HG02642 (cell line): ENCODE data around the gene INPP5K.
"Not testable (repeated sequence)": the region's sequence is repeated elsewhere in the genome, so short reads cannot be mapped to it uniquely, and the experiment has no call there.

Source experiments
- ATAC-seq: cut with Tn5 transposase; IDR thresholded peaks from one replicate; pipeline ENCODE4 v1.9.1; 2021; ENCODE audit warnings: mild to moderate bottlenecking; ENCODE audit not compliant: unreplicated experiment, poor library complexity

INPP5K gene

DNA sequence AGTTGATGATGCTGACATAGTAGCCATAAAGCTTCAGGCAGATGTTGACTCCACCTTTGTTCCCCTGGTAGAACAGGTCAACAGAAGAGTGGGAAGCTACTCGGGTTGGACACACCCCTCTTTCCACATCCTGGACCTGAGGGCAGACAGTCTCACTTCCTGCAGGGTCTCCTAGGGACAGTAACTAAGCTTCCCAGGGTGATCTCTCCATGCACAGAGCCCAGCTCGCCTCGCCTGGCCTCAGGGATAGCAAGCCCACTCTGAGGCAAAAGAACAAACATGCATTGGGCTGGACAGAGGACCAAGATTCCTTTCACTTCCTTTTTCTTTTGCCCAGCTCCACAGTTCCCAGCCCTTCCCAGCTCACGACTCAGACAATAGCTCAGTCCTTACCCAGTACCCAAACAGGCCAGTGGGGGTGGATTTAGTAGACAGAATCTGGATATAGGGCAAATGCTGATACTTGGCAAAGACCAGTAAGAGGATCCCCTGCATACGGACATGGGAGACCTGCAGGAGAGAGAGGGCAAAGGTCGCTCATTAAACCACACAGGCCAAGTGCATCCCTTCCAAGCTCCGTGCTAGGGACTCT lies 7.0 kb downstream of the INPP5K start:
- ATAC-seq: no peak

DNA sequence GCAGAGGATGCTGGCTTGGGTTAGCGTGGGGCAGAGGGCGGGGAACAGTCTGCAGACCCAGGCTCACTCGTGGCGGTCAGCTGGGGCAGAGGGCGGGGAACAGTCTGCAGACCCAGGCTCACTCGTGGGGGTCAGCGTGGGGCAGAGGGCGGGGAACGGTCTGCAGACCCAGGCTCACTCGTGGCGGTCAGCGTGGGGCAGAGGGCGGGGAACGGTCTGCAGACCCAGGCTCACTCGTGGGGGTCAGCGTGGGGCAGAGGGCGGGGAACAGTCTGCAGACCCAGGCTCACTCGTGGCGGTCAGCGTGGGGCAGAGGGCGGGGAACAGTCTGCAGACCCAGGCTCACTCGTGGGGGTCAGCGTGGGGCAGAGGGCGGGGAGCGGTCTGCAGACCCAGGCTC lies 7.7 kb downstream of the INPP5K start:
- ATAC-seq: not testable (repeated sequence)

DNA sequence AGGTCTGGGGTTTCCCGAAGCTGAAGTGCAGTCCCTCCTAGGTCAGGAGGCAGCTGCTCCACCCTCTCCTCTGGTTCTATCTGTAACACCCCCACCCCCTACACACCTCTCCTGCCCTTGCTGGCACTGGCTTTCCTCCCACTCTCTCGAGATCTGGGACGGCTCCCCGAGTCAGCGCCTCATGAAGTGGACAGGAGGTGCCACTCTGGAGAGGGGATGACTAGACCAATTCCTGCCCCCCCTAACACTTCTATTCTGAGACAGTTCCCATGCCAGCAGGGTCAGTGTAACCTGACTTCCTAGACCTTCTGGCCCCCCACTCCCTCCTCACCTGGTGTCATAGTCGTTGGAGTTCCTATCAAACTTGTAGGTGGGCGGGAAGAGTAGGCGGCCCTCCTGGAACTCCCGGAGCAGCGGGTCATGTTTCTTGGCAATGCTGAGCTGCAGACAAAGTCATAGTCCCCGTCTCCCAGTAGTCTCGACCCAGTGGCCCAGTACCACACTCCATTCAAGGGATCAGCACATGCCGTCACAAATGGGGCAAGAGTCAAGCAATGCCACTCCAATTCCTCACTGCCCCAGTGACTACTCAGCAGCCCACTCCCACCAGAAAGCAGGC lies 9.7 kb downstream of the INPP5K start:
- ATAC-seq: no peak

DNA sequence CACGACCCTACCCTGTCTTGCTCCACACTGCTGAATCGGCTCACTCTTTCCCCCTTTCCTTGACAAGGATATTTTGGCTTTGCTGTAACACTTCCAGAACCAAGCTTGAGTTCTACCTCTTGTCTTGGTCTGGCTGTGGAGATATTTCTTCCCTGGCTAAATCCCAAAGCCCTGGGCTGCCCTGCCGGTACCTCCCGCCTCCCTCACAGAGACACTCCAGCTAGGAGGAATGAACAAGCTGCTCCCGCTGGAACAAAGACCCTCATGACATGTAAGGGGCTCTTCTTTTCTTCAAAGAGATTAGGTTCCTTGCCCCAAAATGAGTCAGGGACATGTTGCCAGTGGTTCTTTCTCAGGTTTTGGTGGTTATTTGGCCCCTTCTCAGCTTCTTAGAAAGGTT lies 10.8 kb downstream of the INPP5K start:
- no peak for ATAC-seq

DNA sequence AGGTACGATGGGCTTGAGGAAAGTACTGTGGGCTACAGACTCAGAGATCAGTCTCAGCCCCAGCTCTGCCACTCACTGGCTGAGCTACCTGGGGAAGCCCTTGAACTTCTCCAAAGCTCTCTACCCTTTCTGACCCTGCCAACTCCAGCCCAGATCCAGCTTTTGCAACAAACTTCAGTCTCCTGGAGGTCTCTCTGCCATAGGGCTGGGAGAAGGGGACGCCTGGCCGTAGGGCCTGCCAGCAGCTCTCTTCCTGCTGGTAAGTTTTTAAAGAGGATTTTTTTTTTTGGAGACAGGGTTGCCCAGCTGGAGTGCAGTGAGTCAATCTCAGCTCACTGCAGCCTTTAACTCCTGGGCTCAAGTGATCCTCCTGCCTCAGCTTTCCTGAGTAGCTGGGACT lies 11.5 kb downstream of the INPP5K start:
- no peak for ATAC-seq

DNA sequence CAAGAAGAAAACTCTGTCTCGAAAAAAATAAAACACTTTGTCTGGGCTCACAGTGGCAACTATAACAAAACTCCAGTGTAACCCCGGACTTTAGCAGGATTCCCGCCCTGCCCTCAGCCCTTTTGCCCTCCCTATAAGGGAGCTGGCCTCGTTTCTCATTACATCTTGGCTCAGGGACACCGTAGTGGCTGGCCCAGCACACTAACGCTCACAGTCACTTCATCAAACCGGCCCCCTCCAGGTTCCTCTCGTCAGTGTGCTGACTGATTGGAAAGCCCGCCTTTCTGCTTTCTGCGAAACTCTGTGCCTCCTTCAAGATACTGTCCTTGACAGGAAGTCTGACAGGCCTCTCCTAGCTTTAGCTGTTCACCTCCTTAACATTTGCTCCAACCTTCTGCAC lies 12.7 kb downstream of the INPP5K start:
- no peak for ATAC-seq

DNA sequence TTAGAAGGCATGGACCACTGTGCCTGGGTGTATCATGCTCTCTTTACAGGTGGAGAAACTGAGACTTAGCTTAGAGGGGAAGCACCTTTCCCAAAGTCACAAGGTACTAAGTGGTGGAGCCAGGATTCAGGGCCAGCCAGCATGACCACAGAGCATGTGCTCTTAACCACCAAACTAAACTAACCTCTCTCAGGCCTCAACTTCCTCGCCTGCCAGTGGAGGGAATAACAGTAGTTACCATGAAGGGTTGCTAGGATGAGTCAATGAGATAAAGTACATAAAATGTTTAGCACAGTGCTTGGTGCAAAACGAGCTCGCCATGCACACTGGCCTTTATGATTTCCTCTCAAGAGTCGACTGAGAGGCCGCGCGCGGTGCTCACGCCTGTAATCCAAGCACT lies 17.5 kb downstream of the INPP5K start:
- no peak for ATAC-seq

DNA sequence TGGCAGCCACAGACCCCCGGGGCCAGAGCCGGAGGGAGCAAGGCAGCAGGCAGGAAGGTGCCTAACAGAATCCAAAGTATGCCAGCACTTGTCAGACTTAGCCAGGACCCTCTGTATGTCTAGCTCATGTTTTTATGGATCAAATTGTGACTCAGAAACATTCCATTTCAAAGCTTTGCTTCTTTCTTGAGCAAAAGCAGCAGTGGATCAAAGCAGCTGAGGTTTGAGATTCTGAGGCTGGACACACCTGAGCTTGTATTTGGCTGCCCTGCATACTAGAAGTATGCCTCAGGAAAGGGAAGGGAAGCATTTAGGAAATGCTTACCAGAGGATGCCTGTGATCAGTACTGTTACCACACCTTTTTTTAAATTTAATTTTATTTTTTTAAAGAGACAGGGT lies 18.2 kb downstream of the INPP5K start:
- no peak for ATAC-seq

DNA sequence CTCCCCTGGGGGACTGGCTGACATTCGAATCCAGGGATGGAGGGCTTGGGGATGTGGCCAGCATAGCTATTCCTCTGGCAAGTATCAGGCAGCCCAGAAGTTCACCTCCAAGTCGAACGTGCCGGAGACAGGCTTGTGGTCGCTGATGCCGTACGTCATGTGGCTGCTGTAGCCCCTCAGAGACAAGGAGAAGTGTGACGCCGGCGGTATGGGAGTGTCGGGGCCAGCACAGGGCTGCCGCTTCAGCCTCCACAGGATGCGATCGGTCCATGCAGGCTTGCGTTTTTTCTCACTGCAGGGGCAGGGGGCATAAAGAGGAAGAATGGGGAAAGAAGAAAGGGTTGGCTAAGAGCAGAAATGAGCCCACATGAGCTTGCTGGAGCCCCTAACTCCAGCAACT lies 18.6 kb downstream of the INPP5K start:
- no peak for ATAC-seq

DNA sequence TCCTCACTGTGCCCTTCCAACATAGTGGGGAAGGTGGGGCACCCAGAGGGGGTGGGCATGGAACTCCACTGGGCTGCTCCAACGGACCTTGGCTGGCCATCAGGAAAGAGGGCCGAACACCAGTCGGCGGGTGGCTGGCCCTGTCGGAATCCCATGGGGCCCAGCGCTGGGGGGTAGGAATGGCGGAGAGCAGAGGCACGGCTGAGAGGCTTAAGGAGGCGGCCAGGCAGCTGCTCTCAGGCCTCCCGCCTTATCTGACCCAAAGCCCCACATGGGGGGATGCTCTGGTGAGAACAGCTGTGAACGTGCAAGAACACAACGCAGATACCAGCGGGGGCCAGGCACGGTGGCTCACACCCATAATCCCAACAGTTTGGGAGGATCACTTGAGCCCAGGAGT lies 19.5 kb downstream of the INPP5K start:
- no peak for ATAC-seq

DNA sequence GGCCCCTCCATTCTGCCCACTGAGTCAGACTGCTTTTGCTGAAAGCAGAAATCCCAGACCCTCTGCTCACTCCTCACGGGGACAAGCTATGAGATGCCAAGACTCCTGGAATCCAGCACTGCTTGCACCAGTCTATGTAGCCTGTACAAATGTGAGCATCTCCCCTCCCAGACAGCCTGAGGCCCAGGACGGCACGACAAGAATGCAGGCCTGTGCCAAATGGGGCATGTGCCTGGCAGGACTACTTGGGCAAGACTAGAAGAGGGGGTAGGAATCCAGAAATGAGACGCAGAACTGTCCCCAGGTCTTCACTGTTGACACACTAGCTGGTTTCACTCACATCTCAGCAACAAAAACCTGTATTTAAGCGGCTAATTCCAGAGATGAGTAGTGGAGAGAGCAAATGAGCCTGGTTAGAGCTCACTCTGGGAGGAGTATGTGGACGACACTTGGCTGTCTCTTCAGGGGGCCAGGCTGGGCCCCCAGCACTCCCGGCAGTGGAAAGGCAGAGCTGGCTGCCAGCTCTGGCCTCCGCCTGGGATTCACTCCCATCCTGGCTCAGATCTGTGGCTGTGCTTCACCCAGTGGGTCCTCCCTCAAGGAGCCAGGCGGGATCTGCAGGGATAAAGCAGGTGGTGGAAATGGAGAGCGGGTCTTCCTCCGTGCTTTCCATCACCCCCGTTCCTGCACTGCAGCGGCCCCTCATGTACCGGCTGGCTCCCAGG lies 21.0 kb downstream of the INPP5K start:
- no peak for ATAC-seq

DNA sequence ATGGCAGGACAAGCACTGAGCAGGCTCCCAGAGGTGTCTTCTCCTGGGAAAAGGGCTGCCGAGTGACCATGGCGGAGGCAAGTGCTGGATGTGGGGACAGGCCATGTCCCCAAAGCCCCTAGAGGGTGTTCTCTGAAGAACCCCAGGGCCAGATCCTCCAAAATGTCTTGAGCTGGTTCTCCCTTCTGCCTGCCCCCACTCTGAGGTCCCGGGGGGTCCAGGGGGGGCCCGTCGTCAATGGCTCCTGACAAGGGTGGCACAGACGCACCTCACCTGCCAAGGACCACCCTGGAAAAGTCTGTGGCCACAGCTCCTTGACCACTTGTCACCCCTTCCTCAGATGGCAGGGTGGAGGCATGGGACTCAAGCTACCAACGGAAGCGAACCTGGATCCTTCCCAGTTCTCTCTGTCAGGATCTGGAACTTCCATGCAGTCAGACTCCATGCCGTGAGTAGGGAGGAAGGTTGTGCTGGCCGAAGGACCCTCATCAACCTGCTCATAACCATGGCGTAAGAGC lies 21.6 kb downstream of the INPP5K start:
- ATAC-seq: no peak

DNA sequence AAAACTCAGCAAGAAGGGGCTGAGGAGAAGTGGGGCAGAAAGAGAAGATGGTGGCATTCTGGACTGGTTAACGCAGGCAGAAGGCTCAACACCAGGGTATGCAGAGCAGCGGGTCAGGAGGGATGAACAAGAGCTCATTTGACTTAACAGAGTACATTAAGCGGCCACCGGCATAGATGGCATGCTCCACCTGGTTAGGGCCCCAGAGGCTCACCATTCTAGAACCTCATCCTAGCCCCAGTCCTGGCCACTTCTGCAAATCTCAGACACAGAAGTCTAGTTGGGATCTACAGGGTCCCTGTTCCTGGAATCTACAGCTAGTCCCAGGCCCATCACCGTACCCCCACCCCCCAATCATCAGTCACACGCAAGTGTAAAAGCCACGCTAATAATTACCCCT lies 22.2 kb downstream of the INPP5K start:
- no peak for ATAC-seq

DNA sequence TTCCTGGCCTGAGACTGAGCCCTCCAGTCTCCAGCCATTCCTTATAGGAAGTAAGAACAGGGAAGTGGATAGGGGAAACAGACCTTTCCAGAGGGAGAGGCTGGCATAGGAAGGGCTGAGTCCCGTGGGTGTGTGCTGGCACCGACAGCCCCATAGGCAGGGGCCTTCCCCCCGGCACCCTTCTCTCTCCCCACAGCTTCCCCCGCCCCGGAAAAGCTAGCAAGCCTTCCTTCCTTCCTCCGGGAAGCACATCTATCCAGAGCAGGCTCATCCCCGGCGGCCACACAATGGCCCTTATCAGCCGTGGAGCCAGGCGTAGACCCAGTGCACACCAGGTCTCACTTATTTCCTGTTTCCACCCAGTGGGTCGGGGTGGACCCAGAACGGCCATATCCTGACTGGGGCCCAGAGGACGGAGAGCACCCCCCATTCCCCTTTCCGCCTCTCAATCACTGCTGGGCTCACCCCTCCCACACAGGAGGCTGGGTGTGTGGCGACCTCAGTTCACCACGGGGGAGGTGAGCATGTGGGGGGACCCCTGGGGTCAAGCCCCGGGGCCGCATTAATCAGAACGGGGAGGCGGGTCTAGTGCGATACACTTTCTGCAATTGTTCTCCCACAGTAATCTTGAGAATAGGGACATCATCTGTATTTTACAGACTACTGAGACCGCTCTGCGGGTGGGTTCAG lies 23.0 kb downstream of the INPP5K start:
- no peak for ATAC-seq

DNA sequence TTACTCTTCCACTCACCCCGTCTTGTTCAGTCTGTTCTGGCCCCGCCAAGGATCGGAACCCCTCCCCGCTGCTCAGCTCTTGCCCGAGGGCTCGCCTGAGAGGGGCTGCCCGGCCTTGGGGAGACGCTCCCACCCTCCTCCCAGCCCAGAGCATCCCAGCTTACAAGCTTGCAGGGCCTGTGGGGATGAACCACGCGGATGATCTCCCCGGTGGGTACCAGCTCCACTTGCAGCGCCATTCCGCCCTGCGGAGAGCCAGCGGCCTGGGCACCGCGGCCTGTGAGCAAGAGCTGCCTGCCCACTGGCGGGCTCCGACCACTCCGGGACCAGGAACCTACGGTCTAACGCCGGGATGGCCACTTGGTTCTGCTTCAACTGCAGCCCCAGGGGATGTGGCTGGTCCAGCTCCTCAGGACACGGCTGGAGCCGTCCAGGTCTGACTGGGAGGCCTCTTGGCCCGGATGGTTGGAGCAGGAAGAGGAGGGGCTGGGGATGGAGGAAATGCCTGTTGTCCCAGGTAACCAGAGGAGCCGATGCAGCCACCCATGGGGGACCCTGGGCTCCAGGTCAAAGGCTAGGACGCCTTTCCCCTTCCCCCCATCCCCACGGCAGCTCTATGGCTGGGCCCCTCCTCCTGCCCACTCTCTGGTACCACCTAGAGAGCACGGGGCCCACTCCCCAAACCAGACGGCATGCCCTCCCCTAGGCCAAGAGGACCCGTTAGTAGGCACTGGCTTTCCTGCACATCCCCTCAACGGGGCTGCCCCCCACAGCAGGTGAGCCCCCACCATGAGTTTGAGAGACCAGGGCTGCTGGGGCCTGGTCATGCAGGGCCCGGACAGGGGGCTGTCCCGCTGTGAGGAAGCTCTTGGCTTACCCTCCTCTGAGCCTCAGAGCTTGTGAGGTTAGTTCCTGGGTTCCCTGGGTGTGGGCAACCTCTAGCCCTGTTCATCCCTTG lies 23.9 kb downstream of the INPP5K start, which contains the start of gene MYO1C:
Gene MYO1C (minus strand): TSS at position 438 of the 958 bp plus-strand sequence. CDS start 199 bp downstream, at position 239.
- ATAC-seq: no peak

DNA sequence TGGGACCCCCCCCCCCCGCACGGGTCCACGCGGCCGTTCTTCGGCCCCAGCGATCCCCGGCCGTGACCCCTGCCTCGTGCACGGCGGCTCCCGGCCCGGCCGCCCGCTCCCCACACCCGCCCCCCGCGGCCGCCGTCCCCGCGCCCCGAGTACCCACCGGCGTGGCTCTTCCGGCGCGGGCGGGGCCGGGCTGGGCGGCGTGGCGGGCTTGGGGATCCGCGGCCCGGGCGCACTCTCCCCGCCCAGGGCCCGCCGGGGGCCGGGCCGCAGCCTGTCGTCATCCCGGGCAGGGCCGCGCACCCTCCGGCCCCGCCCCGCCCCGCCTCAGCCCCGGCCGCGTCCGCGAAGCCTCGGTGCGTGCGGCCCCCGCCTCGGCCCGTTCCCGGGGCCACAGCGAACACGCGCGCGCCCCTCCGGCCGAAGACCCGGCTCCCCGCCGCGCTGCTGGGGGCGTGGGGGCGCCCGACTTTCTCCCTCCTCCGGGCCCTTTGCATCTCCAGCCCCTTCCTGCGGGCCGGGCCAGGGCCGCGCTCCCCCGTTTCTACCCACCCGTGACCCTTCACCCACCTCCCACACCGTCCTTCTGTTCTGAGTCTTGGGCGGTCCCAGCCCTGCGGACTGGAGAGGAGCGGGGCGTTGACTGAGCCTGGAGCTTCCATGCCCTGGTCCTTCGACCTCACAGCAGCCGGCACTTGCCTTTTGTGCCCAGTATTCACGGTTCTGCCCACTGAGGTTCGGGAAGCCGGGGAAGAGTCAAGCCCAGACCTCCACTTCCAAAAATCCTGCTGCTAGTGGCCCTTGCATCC lies 24.8 kb downstream of the INPP5K start:
- peak; percentile 53 for ATAC-seq

DNA sequence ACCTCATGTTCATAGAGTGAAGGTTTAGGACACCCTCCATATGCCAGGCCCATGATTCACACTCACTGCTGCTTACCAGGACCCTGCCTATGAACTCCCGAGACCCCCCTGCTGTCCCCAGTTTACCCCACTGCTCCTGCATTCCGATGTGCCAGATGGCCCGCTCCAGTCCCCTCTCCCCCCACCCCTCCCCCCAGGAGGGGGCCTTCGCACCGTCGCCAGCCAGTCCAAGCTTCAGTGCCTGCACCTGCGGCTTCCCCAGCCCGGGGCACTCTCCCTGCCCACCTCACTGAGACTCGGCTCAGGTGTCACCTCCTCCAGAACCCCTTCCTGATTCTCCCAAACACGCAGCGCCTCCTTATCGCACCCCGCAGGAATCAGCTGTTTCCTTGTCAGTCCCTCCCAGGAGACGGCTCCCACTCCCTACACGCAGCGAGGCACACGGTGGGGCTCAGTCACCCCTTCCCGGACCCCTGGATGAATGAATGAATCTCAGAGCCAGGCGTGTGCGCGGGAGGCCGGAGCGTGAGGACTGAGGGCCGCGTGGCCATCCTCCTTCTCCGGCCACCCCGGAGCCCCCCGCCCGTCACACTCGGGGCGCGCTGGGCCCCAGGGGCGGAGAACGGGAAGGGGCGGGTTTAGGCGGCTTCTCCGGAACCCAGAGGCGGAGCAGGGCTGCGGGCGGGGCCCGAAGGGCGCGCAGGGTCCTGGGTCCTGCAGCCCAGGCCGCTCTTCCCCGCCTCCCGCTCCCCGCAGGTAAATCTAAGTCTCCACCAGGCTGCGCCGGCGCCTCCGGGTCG lies 25.6 kb downstream of the INPP5K start:
- peak; percentile 50 for ATAC-seq

DNA sequence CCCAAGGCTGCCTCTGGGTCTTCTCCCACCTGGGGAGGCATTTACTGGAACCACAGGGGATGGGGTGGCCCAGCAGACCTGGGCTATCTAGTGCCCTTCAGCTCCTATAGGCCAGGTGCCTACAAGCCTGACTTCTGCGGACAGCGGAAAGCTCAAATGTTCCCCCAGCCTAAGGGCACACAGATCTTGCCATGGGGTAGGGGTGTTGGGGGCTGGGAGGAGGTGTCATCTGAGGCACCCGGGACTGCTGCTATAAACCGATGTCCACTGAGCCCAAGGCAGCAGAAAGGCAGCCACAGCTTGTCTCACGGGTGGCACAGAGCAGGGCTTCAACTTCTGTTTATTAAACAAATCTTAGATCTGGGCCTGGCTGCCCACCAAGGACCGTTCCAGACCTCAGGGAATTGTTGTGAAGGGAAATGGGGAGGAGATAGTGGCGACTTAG lies 27.6 kb downstream of the INPP5K start:
- ATAC-seq: no peak
